ENCODE results near the gene ZFAND4.

DNA sequence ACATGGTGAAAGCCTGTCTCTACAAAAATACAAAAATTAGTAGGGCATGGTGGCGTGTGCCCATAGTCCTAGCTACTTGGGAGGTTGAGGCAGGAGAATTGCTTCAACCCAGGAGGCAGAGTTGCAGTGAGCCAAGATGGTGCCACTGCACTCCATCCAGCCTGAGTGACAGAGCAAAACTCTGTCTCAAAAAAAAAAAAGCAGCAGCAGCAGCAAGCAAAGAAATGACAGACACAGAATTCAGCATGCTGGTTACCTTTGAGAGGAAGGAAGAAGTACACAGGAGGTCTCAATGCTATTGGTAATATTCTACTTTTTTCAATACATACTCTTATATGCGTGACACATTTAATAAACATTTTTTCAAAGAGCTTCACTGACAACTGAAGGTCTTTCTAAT, 81.3 kb downstream of the ZFAND4 start:
- TF ChIP-seq POLR2A (IDR thresholded peaks at IDR 0.05), result no peak
- TF ChIP-seq, protein P1, sequence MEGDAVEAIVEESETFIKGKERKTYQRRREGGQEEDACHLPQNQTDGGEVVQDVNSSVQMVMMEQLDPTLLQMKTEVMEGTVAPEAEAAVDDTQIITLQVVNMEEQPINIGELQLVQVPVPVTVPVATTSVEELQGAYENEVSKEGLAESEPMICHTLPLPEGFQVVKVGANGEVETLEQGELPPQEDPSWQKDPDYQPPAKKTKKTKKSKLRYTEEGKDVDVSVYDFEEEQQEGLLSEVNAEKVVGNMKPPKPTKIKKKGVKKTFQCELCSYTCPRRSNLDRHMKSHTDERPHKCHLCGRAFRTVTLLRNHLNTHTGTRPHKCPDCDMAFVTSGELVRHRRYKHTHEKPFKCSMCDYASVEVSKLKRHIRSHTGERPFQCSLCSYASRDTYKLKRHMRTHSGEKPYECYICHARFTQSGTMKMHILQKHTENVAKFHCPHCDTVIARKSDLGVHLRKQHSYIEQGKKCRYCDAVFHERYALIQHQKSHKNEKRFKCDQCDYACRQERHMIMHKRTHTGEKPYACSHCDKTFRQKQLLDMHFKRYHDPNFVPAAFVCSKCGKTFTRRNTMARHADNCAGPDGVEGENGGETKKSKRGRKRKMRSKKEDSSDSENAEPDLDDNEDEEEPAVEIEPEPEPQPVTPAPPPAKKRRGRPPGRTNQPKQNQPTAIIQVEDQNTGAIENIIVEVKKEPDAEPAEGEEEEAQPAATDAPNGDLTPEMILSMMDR (IDR thresholded peaks at IDR 0.05), result no peak

Measured in right lobe of liver (tissue), 4 donors.